ENCODE measurements around the gene TMEM37. TPM values are rescaled to one million over a fixed set of nuclear protein-coding genes. Genes with fewer than 3 reads are reported as not detected.

The TMEM37 gene
- total and polyA plus RNA-seq, 2 experiments from 2014 or later, result 52.6 to 123 TPM

- Histone ChIP-seq H3K9me3 (ENCODE audit: low read depth) (no peaks in the 10 kb centered on the region), H3K4me3 (no peak overlapping the region), H3K36me3 (replicated peaks; ENCODE audit: insufficient read depth, low read depth) (no peaks in the 10 kb centered on the region), H3K4me1 (ENCODE audit: insufficient read depth) (peaks cover 37% of the 10 kb centered on the region), H3K27me3 (no peaks in the 10 kb centered on the region), H3K9me2 (replicated peaks; ENCODE audit: insufficient read depth) (no peaks in the 10 kb centered on the region), H2AFZ (no peak overlapping the region), H4K20me1 (ENCODE audit: insufficient read depth, poor library complexity, severe bottlenecking) (no peaks in the 10 kb centered on the region), H3K4me2 (no peak overlapping the region), H3K27ac (no peak overlapping the region), H3K79me2 (no peaks in the 10 kb centered on the region)
- WGBS (ENCODE audit: low lambda C conversion rate, missing lambda C conversion rate), result 73% methylated on average over 6 of the region's 6 CpGs
- peak; percentile 4 for DNase-seq (ENCODE audit: low spot score)
- TF ChIP-seq EZH2phosphoT487 (IDR thresholded peaks at IDR 0.05; ENCODE audit: low read depth, severe bottlenecking, unreplicated experiment) (no peak), CTCF (IDR thresholded peaks at IDR 0.05; ENCODE audit: poor library complexity) (no peak), EZH2 (IDR thresholded peaks at IDR 0.05; ENCODE audit: borderline replicate concordance) (no peak)
Measured at GRCh38 chr2:119484834-119485233, 53.2 kb downstream of the TMEM37 start.

GRCh38 chr2:119485336-119486110 lies 53.9 kb downstream of the TMEM37 start:
- Histone ChIP-seq H3K36me3 (replicated peaks; ENCODE audit: insufficient read depth, low read depth) (no peaks in the 10 kb centered on the region), H3K9me3 (ENCODE audit: low read depth) (no peaks in the 10 kb centered on the region), H3K27me3 (no peaks in the 10 kb centered on the region), H3K9me2 (replicated peaks; ENCODE audit: insufficient read depth) (no peaks in the 10 kb centered on the region), H3K27ac (peak overlapping the region; percentile 85), H3K4me3 (no peak overlapping the region), H3K79me2 (no peaks in the 10 kb centered on the region), H3K4me2 (no peak overlapping the region), H3K4me1 (ENCODE audit: insufficient read depth) (peaks cover 39% of the 10 kb centered on the region), H4K20me1 (ENCODE audit: insufficient read depth, poor library complexity, severe bottlenecking) (no peaks in the 10 kb centered on the region), H2AFZ (no peak overlapping the region)
- 85% methylated on average over 12 of the region's 12 CpGs for WGBS (ENCODE audit: low lambda C conversion rate, missing lambda C conversion rate)
- TF ChIP-seq EZH2phosphoT487 (IDR thresholded peaks at IDR 0.05; ENCODE audit: low read depth, severe bottlenecking, unreplicated experiment), result no peak
- no peak for TF ChIP-seq CTCF (IDR thresholded peaks at IDR 0.05; ENCODE audit: poor library complexity)
- no peak for TF ChIP-seq EZH2 (IDR thresholded peaks at IDR 0.05; ENCODE audit: borderline replicate concordance)
- DNase-seq (ENCODE audit: low spot score), result peak; percentile 6

GRCh38 chr2:119486196-119486827 lies 54.7 kb downstream of the TMEM37 start:
- no peaks in the 10 kb centered on the region for H3K9me3 ChIP-seq (ENCODE audit: low read depth)
- DNase-seq (ENCODE audit: low spot score), result peak; percentile 2
- no peaks in the 10 kb centered on the region for H3K27me3 ChIP-seq
- no peaks in the 10 kb centered on the region for H4K20me1 ChIP-seq (ENCODE audit: insufficient read depth, poor library complexity, severe bottlenecking)
- no peak overlapping the region for H3K4me2 ChIP-seq
- H3K4me3 ChIP-seq, result no peak overlapping the region
- H3K27ac ChIP-seq, result peak overlapping the region; percentile 85
- no peak overlapping the region for H2AFZ ChIP-seq
- H3K9me2 ChIP-seq (replicated peaks; ENCODE audit: insufficient read depth), result no peaks in the 10 kb centered on the region
- H3K4me1 ChIP-seq (ENCODE audit: insufficient read depth), result peaks cover 44% of the 10 kb centered on the region
- H3K79me2 ChIP-seq, result no peaks in the 10 kb centered on the region
- H3K36me3 ChIP-seq (replicated peaks; ENCODE audit: insufficient read depth, low read depth), result no peaks in the 10 kb centered on the region
- TF ChIP-seq EZH2 (IDR thresholded peaks at IDR 0.05; ENCODE audit: borderline replicate concordance) (no peak), CTCF (IDR thresholded peaks at IDR 0.05; ENCODE audit: poor library complexity) (no peak), EZH2phosphoT487 (IDR thresholded peaks at IDR 0.05; ENCODE audit: low read depth, severe bottlenecking, unreplicated experiment) (no peak)
- 57% methylated on average over 10 of the region's 10 CpGs for WGBS (ENCODE audit: low lambda C conversion rate, missing lambda C conversion rate)
